ENCODE data around the gene CCDC57.

GRCh38 chr17:82188001-82188961, 24.4 kb downstream of the CCDC57 start:
- TF ChIP-seq CTCF (optimal IDR thresholded peaks at IDR 0.05 in 1 of 3, IDR thresholded peaks at IDR 0.05 in 1 of 3, conservative IDR thresholded peaks at IDR 0.05 in 1 of 3; ENCODE audit: extremely low read depth in 1 of 3, insufficient read depth in 2 of 3, low read length in 3 of 3): no peak
- TF ChIP-seq EZH2 (IDR thresholded peaks at IDR 0.05; ENCODE audit: low read length): no peak

All from keratinocyte (primary cell).